ENCODE results near the gene SREBF2. TPM values are rescaled to one million over a fixed set of nuclear protein-coding genes. Genes with fewer than 3 reads are reported as not detected.

The SREBF2 gene
- total and polyA plus RNA-seq, 2 of the 13 experiments (the other 11 are each of a cell fraction or from before 2014, with no cell fraction given) = 53.8 to 72.6 TPM

DNA sequence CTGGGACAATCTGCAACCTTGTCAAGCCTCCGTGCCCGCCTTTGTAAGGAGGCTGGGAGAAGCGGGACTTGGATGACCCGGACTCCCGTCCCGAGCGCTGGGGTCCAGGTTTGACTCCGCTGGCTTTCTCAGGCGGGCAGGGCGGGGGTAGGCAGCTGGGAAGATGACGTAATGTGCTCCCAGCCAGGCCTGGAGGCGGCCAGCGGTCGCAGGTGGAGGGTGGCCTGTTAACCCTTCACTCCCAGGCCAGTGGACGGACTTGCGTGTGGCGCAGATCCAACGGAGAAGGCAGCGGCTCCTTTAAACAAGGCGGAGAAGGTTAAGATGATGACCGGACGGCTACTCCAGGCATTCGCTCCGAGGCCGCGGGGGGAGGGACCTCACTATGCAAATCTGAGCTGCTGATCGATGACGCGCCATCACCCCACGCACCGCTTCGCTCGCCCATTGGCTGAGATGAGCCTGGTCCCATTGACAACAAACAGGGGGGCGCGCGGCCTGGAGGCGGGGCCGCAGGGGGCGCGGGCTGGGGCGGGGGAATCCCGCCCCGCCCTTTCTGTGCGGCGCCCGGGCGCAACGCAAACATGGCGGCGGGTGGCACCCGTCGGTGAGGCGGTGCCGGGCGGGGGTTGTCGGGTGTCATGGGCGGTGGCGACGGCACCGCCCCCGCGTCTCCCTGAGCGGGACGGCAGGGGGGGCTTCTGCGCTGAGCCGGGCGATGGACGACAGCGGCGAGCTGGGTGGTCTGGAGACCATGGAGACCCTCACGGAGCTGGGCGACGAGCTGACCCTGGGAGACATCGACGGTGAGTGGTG is at the start of gene SREBF2 (continued):
- TF ChIP-seq, protein P1, sequence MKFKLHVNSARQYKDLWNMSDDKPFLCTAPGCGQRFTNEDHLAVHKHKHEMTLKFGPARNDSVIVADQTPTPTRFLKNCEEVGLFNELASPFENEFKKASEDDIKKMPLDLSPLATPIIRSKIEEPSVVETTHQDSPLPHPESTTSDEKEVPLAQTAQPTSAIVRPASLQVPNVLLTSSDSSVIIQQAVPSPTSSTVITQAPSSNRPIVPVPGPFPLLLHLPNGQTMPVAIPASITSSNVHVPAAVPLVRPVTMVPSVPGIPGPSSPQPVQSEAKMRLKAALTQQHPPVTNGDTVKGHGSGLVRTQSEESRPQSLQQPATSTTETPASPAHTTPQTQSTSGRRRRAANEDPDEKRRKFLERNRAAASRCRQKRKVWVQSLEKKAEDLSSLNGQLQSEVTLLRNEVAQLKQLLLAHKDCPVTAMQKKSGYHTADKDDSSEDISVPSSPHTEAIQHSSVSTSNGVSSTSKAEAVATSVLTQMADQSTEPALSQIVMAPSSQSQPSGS (CRISPR knock-in tag; IDR thresholded peaks at IDR 0.05) = peak; percentile 100
- TF ChIP-seq KDM6A (CRISPR knock-in tag; IDR thresholded peaks at IDR 0.05; ENCODE audit: low read depth) (no peak), SALL2 (CRISPR knock-in tag; IDR thresholded peaks at IDR 0.05) (peak; percentile 77), ONECUT2 (CRISPR knock-in tag; IDR thresholded peaks at IDR 0.05) (0 out of 2 replicates have a peak, but pooled peaks have one; percentile 34), GPN1 (CRISPR knock-in tag; IDR thresholded peaks at IDR 0.05; ENCODE audit: borderline replicate concordance) (no peak), ZNF235 (CRISPR knock-in tag; IDR thresholded peaks at IDR 0.05; ENCODE audit: borderline replicate concordance) (peak; percentile 54; the same call in 1 of the 2 replicates), ZSCAN21 (CRISPR knock-in tag; IDR thresholded peaks at IDR 0.05; ENCODE audit: borderline replicate concordance) (peak; percentile 81; the same call in 1 of the 2 replicates), KMT2B (CRISPR knock-in tag; IDR thresholded peaks at IDR 0.05) (peak; percentile 65; the same call in 1 of the 2 replicates), ZNF557 (CRISPR knock-in tag; IDR thresholded peaks at IDR 0.05) (0 out of 2 replicates have a peak, but pooled peaks have one; percentile 27), JDP2 (CRISPR knock-in tag; IDR thresholded peaks at IDR 0.05; ENCODE audit: borderline replicate concordance) (no peak; the same call in 1 of the 2 replicates), AFF4 (CRISPR knock-in tag; IDR thresholded peaks at IDR 0.05) (0 out of 2 replicates have a peak, but pooled peaks have one; percentile 28), NFATC3 (CRISPR knock-in tag; IDR thresholded peaks at IDR 0.05) (no peak), MYPOP (CRISPR knock-in tag; IDR thresholded peaks at IDR 0.05) (peak; percentile 67; the same call in 1 of the 2 replicates), HDAC6 (IDR thresholded peaks at IDR 0.05; ENCODE audit: low read depth, low read length) (no peak), RNF2 (conservative IDR thresholded peaks at IDR 0.05; ENCODE audit: low read depth) (no peak), ZSCAN25 (CRISPR knock-in tag; IDR thresholded peaks at IDR 0.05) (no peak; the same call in 1 of the 2 replicates), ZNF878 (CRISPR knock-in tag; IDR thresholded peaks at IDR 0.05) (peak; percentile 84), SMARCE1 (IDR thresholded peaks at IDR 0.05; ENCODE audit: borderline replicate concordance) (no peak), BHLHE40 (IDR thresholded peaks at IDR 0.05; ENCODE audit: low read length) (peak; percentile 5; the same call in 1 of the 2 replicates), MTA1 (CRISPR knock-in tag; IDR thresholded peaks at IDR 0.05; ENCODE audit: borderline replicate concordance) (peak; percentile 80), ASH2L (IDR thresholded peaks at IDR 0.05; ENCODE audit: insufficient read length, low read depth, low read length) (peak; percentile 11), GATAD2A (CRISPR knock-in tag; IDR thresholded peaks at IDR 0.05) (peak; percentile 93), ZC3H4 (CRISPR knock-in tag; IDR thresholded peaks at IDR 0.05; ENCODE audit: borderline replicate concordance) (peak; percentile 42; the same call in 1 of the 2 replicates)

Measured in HepG2 (cell line).